GM12878 (cell line): ENCODE measurements around the gene TK1. TPM values are rescaled to one million over a fixed set of nuclear protein-coding genes. Genes with fewer than 3 reads are reported as not detected.

Experiments used
- BCL11A ChIP-seq: IDR thresholded peaks from 2 replicates; pipeline ENCODE4 v1.6.1; 2011; ENCODE audit warnings: low read depth, low read length
- CUX1 ChIP-seq: IDR thresholded peaks from 2 replicates; pipeline ENCODE4 v1.6.1; 2012; ENCODE audit warnings: improper control_type of control experiment, low read depth, low read length; ENCODE audit not compliant: insufficient replicate concordance
- FOXK2 ChIP-seq: fragments of 450-650 bp; IDR thresholded peaks from 2 replicates; pipeline ENCODE4 v1.6.1; 2017; ENCODE audit warnings: mild to moderate bottlenecking, moderate library complexity
- JUND ChIP-seq: IDR thresholded peaks from 2 replicates; pipeline ENCODE4 v1.6.1; 2012; ENCODE audit warnings: low read depth, mild to moderate bottlenecking, low read length, improper control_type of control experiment, moderate library complexity
- MXI1 ChIP-seq: fragments of 150-350 bp; IDR thresholded peaks from 2 replicates; pipeline ENCODE4 v1.6.1; 2011; ENCODE audit warnings: low read depth, mild to moderate bottlenecking, inconsistent platforms, low read length, improper control_type of control experiment
- MYC ChIP-seq: IDR thresholded peaks from 2 replicates; pipeline ENCODE4 v1.6.1; 2011; ENCODE audit warnings: mild to moderate bottlenecking, low read length, moderate library complexity, inconsistent platforms; ENCODE audit not compliant: insufficient read depth, insufficient replicate concordance, insufficient read length, severe bottlenecking
- NRF1 ChIP-seq: conservative IDR thresholded peaks from 2 replicates; pipeline ENCODE4 v1.6.1; 2011; ENCODE audit warnings: mild to moderate bottlenecking, low read depth, low read length, improper control_type of control experiment
- PKNOX1 ChIP-seq: fragments of 450-650 bp; IDR thresholded peaks from 2 replicates; pipeline ENCODE4 v1.6.1; 2016; ENCODE audit warnings: mild to moderate bottlenecking
- RAD51 ChIP-seq: fragments of 450-650 bp; IDR thresholded peaks from 2 replicates; pipeline ENCODE4 v1.6.1; 2016; ENCODE audit warnings: moderate library complexity, mild to moderate bottlenecking, inconsistent platforms
- SUZ12 ChIP-seq: fragments of 200-600 bp; sonication (generic); IDR thresholded peaks from one replicate; pipeline ENCODE4 v1.6.1; 2018; ENCODE audit warnings: antibody characterized with exemption, mild to moderate bottlenecking; ENCODE audit not compliant: unreplicated experiment
- TAF1 ChIP-seq: IDR thresholded peaks from 2 replicates; pipeline ENCODE4 v1.6.1; 2011; ENCODE audit warnings: mild to moderate bottlenecking, low read depth, low read length, borderline replicate concordance
- TARDBP ChIP-seq: IDR thresholded peaks from 2 replicates; pipeline ENCODE4 v1.6.1; 2016; ENCODE audit warnings: borderline replicate concordance
- TBL1XR1 ChIP-seq: IDR thresholded peaks from 2 replicates; pipeline ENCODE4 v1.6.1; 2012; ENCODE audit warnings: low read depth, low read length, improper control_type of control experiment
- ZNF24 ChIP-seq: fragments of 450-650 bp; IDR thresholded peaks from 2 replicates; pipeline ENCODE4 v1.6.1; 2017; ENCODE audit warnings: antibody characterized with exemption, mild to moderate bottlenecking
- ZZZ3 ChIP-seq: IDR thresholded peaks from 2 replicates; pipeline ENCODE4 v1.6.1; 2011; ENCODE audit warnings: low read depth; ENCODE audit not compliant: control insufficient read depth, insufficient read length
- polyA plus RNA-seq, 11 experiments: library from polyadenylated mRNA; depleted of rRNA in 4 of 11; unstranded in 6 of 11; stranded (reverse) in 5 of 11; fragments of >200 nt; fragmentation: Nextera tagmentation in 4 of 11; fragmentation: Illumina TruSeq in 1 of 11; extraction: Ambion mirVana in 4 of 11; extraction: Trizol in 1 of 11; gene quantifications; 1 replicate in 1 of 11; 2 replicates in 10 of 11; pipeline versions ENCODE4 v1.2.1 to v1.2.3, GENCODE V29; 2011 to 2016; ENCODE audit warnings: inconsistent platforms in 2 of 11, missing spikeins in 2 of 11, low read depth in 1 of 11
- total RNA-seq, 4 experiments: library from RNA; depleted of rRNA in 3 of 4; stranded (reverse); fragments of >200 nt in 3 of 4; fragmentation: Illumina TruSeq in 1 of 4; extraction: Trizol in 1 of 4; gene quantifications; 2 replicates each; pipeline versions ENCODE4 v1.2.1 to v1.2.3, GENCODE V29; 2013 to 2021
- TF ChIP-seq, protein P1 (sequence below): IDR thresholded peaks from 2 replicates; pipeline ENCODE4 v1.6.1; 2012; ENCODE audit warnings: low read depth, low read length, improper control_type of control experiment
- TF ChIP-seq, protein P2 (sequence below): fragments of 450-650 bp; IDR thresholded peaks from 2 replicates; pipeline ENCODE4 v1.6.1; 2017; ENCODE audit warnings: antibody characterized with exemption, mild to moderate bottlenecking, moderate library complexity
- TF ChIP-seq, protein P3 (sequence below): IDR thresholded peaks from 2 replicates; pipeline ENCODE4 v1.6.1; 2012; ENCODE audit warnings: low read depth, low read length, improper control_type of control experiment

The TK1 gene
- total and polyA plus RNA-seq, 10 of the 15 experiments (the other 5 are each of a cell fraction or from before 2014, with no cell fraction given) = 4.6 to 175 (median 77.9) TPM

DNA sequence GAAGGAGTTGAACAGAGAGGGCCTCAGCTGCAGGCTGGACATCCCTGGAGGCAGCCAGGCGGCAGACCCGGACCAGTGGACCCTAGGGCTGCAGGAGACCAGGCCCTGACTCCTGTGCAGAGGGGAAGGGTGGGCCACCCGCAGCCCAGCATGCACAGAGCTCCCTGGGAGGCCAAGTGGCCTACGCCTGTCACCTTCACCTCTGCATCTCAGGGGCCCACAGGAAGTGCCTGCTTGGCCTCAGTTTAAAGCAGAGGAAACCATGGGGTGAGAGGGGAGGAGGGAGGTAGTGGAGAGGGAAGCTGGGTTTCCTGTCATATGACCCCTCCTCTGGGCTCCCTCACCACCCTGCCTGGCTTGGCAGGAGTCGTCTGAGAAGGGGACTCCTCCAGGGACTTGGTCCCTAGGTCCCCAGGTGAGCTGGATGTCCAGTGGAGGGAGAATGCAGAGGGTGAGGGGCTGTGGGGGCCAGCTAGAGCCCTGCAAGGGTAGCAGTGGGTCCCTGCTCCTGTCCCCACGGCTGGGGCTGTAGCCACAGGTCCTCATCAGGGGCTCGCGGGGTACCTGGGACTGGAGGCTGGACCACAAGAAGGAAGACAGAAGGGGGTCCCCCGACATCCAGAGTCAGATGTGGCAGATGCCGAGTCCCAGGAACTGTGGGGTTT, 56.3 kb downstream of the TK1 start, which contains the start of gene TMC8 (continued):
- peak; percentile 79 for TF ChIP-seq RAD51
- peak; percentile 83 for TF ChIP-seq TBL1XR1
- TF ChIP-seq, protein P1, sequence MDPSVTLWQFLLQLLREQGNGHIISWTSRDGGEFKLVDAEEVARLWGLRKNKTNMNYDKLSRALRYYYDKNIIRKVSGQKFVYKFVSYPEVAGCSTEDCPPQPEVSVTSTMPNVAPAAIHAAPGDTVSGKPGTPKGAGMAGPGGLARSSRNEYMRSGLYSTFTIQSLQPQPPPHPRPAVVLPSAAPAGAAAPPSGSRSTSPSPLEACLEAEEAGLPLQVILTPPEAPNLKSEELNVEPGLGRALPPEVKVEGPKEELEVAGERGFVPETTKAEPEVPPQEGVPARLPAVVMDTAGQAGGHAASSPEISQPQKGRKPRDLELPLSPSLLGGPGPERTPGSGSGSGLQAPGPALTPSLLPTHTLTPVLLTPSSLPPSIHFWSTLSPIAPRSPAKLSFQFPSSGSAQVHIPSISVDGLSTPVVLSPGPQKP = peak; percentile 41; the same call in 1 of the 2 replicates
- peak; percentile 44; the same call in 1 of the 2 replicates for TF ChIP-seq MXI1
- TF ChIP-seq SUZ12 = no peak
- no peak for TF ChIP-seq CUX1
- peak; percentile 82; the same call in 1 of the 2 replicates for TF ChIP-seq TAF1
- TF ChIP-seq JUND = no peak
- TF ChIP-seq NRF1 = no peak
- no peak for TF ChIP-seq FOXK2
- no peak for TF ChIP-seq BCL11A
- no peak for TF ChIP-seq ZZZ3
- TF ChIP-seq, protein P2, sequence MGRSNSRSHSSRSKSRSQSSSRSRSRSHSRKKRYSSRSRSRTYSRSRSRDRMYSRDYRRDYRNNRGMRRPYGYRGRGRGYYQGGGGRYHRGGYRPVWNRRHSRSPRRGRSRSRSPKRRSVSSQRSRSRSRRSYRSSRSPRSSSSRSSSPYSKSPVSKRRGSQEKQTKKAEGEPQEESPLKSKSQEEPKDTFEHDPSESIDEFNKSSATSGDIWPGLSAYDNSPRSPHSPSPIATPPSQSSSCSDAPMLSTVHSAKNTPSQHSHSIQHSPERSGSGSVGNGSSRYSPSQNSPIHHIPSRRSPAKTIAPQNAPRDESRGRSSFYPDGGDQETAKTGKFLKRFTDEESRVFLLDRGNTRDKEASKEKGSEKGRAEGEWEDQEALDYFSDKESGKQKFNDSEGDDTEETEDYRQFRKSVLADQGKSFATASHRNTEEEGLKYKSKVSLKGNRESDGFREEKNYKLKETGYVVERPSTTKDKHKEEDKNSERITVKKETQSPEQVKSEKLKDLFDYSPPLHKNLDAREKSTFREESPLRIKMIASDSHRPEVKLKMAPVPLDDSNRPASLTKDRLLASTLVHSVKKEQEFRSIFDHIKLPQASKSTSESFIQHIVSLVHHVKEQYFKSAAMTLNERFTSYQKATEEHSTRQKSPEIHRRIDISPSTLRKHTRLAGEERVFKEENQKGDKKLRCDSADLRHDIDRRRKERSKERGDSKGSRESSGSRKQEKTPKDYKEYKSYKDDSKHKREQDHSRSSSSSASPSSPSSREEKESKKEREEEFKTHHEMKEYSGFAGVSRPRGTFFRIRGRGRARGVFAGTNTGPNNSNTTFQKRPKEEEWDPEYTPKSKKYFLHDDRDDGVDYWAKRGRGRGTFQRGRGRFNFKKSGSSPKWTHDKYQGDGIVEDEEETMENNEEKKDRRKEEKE = no peak
- TF ChIP-seq PKNOX1 = peak; percentile 50
- TF ChIP-seq, protein P3, sequence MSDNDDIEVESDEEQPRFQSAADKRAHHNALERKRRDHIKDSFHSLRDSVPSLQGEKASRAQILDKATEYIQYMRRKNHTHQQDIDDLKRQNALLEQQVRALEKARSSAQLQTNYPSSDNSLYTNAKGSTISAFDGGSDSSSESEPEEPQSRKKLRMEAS = peak; percentile 32; the same call in 1 of the 2 replicates
- no peak for TF ChIP-seq ZNF24
- no peak; the same call in 1 of the 2 replicates for TF ChIP-seq TARDBP
- TF ChIP-seq MYC = no peak
